Tibial artery (tissue), 4 donors: ENCODE results near the gene CIITA.

ENCODE experiments used
- DNase-seq, 2 donors: peaks; one replicate each; pipeline ENCODE4 v3.0.0-alpha.2; 2019
- H3K27ac ChIP-seq, 2 donors: fragments of 200-600 bp; sonication (generic) in 1 of 2; 1 replicate in 1 of 2; 2 replicates in 1 of 2; pipeline ENCODE4 v1.5.1; 2018 to 2019; ENCODE audit warnings: mild to moderate bottlenecking in 1 of 2
- H3K27me3 ChIP-seq, 2 donors: fragments of 200-600 bp; sonication (generic) in 1 of 2; one replicate each; pipeline versions ENCODE4 v1.5.1 to v1.6.0; 2016 to 2019
- H3K36me3 ChIP-seq, 3 donors: fragments of 200-600 bp; sonication (generic) in 2 of 3; one replicate each; pipeline ENCODE4 v1.5.1; 2016 to 2019; ENCODE audit warnings: mild to moderate bottlenecking in 2 of 3
- H3K4me1 ChIP-seq, 4 donors: fragments of 200-600 bp; sonication (generic) in 2 of 4; 1 replicate in 3 of 4; 2 replicates in 1 of 4; pipeline ENCODE4 v1.5.1; 2016 to 2019
- H3K4me3 ChIP-seq, 2 donors: fragments of 200-600 bp; sonication (generic) in 1 of 2; 1 replicate in 1 of 2; 2 replicates in 1 of 2; pipeline ENCODE4 v1.5.1; 2018 to 2019; ENCODE audit warnings: mild to moderate bottlenecking in 2 of 2
- H3K9me3 ChIP-seq, 3 donors: fragments of 200-600 bp; sonication (generic) in 1 of 3; one replicate each; pipeline ENCODE4 v1.5.1; 2016 to 2019
- intact Hi-C: fragments of 100-400 bp; cut with DNase I; formaldehyde crosslinking; loops from one replicate; pipeline ENCODE4 v1.15.0; 2023; ENCODE audit warnings: low total_unique reads
- TF ChIP-seq, protein P1 (sequence below), 2 experiments: fragments of 200-600 bp in 1 of 2; fragments of 450-650 bp in 1 of 2; IDR thresholded peaks; one replicate each; pipeline ENCODE4 v1.5.1; 2017 to 2019; ENCODE audit warnings: antibody characterized with exemption in 2 of 2, mild to moderate bottlenecking in 1 of 2, moderate library complexity in 1 of 2

CIITA gene

DNA sequence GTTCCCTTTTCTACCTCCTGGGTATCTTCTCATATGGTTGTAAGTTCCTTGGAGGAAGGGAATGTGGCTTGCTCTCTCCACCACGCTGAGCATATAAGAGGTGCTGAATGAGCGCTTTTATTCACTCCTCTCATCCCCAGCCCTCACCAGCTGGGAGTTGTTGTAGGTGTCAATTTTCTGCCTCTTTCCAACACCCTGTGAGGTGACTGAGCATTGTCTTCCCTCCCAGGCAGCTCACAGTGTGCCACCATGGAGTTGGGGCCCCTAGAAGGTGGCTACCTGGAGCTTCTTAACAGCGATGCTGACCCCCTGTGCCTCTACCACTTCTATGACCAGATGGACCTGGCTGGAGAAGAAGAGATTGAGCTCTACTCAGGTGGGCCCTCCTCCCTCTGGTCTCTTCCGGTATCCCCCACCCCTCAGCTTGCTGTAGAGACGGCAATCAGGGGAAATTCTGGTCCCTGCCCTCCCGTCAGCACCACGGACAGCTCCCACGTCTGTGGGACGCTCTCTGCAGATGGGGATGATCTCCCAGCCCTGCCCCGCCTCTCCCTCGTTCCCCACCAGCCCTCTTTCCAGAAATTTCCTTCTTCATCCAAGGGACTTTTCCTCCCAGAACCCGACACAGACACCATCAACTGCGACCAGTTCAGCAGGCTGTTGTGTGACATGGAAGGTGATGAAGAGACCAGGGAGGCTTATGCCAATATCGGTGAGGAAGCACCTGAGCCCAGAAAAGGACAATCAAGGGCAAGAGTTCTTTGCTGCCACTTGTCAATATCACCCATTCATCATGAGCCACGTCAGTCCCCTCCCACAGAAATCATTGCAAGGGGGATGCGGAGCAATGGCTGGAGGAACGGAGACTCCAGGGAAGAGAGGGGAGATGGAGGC lies 18.3 kb downstream of the CIITA start:
- Histone ChIP-seq H3K27me3 (peaks cover 0 to 13% of the 10 kb centered on the region in 2 donors), H3K4me3 (no peak overlapping the region), H3K36me3 (no peaks in the 10 kb centered on the region), H3K9me3 (no peaks in the 10 kb centered on the region), H3K4me1 (no peaks in the 10 kb centered on the region), H3K27ac (no peak overlapping the region)
- DNase-seq, result no peak
- intact Hi-C loops, result no loop called here
- TF ChIP-seq, protein P1, sequence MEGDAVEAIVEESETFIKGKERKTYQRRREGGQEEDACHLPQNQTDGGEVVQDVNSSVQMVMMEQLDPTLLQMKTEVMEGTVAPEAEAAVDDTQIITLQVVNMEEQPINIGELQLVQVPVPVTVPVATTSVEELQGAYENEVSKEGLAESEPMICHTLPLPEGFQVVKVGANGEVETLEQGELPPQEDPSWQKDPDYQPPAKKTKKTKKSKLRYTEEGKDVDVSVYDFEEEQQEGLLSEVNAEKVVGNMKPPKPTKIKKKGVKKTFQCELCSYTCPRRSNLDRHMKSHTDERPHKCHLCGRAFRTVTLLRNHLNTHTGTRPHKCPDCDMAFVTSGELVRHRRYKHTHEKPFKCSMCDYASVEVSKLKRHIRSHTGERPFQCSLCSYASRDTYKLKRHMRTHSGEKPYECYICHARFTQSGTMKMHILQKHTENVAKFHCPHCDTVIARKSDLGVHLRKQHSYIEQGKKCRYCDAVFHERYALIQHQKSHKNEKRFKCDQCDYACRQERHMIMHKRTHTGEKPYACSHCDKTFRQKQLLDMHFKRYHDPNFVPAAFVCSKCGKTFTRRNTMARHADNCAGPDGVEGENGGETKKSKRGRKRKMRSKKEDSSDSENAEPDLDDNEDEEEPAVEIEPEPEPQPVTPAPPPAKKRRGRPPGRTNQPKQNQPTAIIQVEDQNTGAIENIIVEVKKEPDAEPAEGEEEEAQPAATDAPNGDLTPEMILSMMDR (IDR thresholded peaks at IDR 0.05), result no peak

DNA sequence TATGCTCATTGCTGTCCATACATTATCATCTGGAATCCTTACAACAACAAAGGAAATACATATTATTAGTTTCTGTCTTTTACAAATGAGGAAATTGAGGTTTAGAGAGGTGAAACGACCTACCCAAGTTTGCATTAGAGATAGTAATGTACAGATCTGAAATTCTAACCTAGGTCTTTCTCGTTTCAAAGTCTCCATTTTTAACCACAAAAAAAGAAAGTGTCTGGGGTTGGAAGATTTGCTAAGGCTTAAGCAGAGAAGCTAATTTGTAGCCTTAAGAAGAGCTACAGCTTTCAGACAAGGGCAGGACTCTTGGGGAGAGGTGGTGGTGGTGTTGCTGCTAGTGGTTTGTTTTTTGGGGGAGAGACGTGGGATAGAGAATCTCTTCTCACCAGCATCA lies 19.2 kb downstream of the CIITA start:
- peaks cover 0 to 13% of the 10 kb centered on the region in 2 donors for H3K27me3 ChIP-seq
- intact Hi-C loops, result no loop called here
- H3K27ac ChIP-seq, result no peak overlapping the region
- DNase-seq, result no peak
- no peaks in the 10 kb centered on the region for H3K9me3 ChIP-seq
- TF ChIP-seq, protein P1 (IDR thresholded peaks at IDR 0.05), result no peak
- H3K4me1 ChIP-seq, result no peaks in the 10 kb centered on the region
- no peaks in the 10 kb centered on the region for H3K36me3 ChIP-seq
- no peak overlapping the region for H3K4me3 ChIP-seq

GRCh38 chr16:10896723-10897122 lies 19.7 kb downstream of the CIITA start:
- Histone ChIP-seq H3K27ac (no peak overlapping the region), H3K36me3 (no peaks in the 10 kb centered on the region)
- intact Hi-C loops, result no loop called here

GRCh38 chr16:10897134-10897533 lies 20.1 kb downstream of the CIITA start:
- TF ChIP-seq, protein P1 (IDR thresholded peaks at IDR 0.05), result no peak
- Histone ChIP-seq H3K36me3 (peaks cover 0 to 1% (median 0%) of the 10 kb centered on the region in 3 donors), H3K4me1 (no peaks in the 10 kb centered on the region), H3K4me3 (no peak overlapping the region), H3K27ac (no peak overlapping the region), H3K9me3 (no peaks in the 10 kb centered on the region), H3K27me3 (peaks cover 0 to 13% of the 10 kb centered on the region in 2 donors)
- intact Hi-C loops, result no loop called here
- DNase-seq, result no peak

More at GRCh38 chr16:10896723-10897122, 19.7 kb downstream of the CIITA start:
- TF ChIP-seq, protein P1 (IDR thresholded peaks at IDR 0.05), result no peak
- H3K27me3 ChIP-seq, result peaks cover 0 to 13% of the 10 kb centered on the region in 2 donors
- no peak overlapping the region for H3K4me3 ChIP-seq
- no peaks in the 10 kb centered on the region for H3K4me1 ChIP-seq
- no peak for DNase-seq
- no peaks in the 10 kb centered on the region for H3K9me3 ChIP-seq

DNA sequence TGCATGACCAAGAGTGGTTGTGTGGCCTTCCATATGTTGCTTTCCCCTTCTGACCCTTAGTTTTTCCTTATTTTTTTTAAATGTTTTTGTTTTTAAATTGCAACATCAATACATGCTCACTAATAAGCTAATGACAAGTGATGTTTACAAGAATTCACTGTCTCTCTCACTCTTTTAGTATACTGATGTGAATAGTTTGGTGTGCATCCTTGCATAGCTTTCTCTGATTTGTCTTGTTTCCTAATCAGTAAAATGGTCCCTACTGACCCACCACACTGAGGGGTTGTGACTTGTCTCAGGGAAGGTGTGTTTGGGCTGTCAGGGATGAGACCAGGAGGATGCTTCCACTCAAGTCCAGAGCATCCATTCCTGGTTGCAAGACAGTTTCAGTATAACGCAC lies 26.0 kb downstream of the CIITA start:
- TF ChIP-seq, protein P1 (IDR thresholded peaks at IDR 0.05), result no peak
- DNase-seq, result no peak
- intact Hi-C loops, result no loop called here
- peaks cover 0 to 4% (median 0%) of the 10 kb centered on the region in 3 donors for H3K9me3 ChIP-seq
- no peaks in the 10 kb centered on the region for H3K27me3 ChIP-seq
- peaks cover 0 to 10% (median 7%) of the 10 kb centered on the region in 3 donors for H3K36me3 ChIP-seq
- no peak overlapping the region for H3K4me3 ChIP-seq
- H3K27ac ChIP-seq, result no peak overlapping the region
- peaks cover 0 to 6% (median 2%) of the 10 kb centered on the region in 4 donors for H3K4me1 ChIP-seq
